HG03045 (cell line): Measurements from ENCODE around the gene PCDHGB5.
"Not testable (repeated sequence)": the region's sequence is repeated elsewhere in the genome, so short reads cannot be mapped to it uniquely, and the experiment has no call there.

Source experiments
- ATAC-seq: cut with Tn5 transposase; IDR thresholded peaks from one replicate; pipeline ENCODE4 v1.9.1; 2021; ENCODE audit warnings: mild to moderate bottlenecking, moderate library complexity; ENCODE audit not compliant: unreplicated experiment

Gene PCDHGB5

GRCh38 chr5:141409598-141410306 lies 12.0 kb downstream of the PCDHGB5 start:
- ATAC-seq = no peak

- no peak for ATAC-seq
These were observed 13.8 kb downstream of the PCDHGB5 start for GRCh38 chr5:141411575-141411974.

GRCh38 chr5:141412854-141413539 lies 15.2 kb downstream of the PCDHGB5 start, which contains the start of gene PCDHGA10:
Gene PCDHGA10 (plus strand): TSS chr5:141412987. CDS start chr5:141413176, 189 bp downstream.
- ATAC-seq = peak; percentile 59

- no peak for ATAC-seq
These were observed 15.9 kb downstream of the PCDHGB5 start for GRCh38 chr5:141413540-141414069.

- ATAC-seq = not testable (repeated sequence)
These were observed 17.0 kb downstream of the PCDHGB5 start for GRCh38 chr5:141414548-141415274.

GRCh38 chr5:141415275-141415618 lies 17.5 kb downstream of the PCDHGB5 start:
- ATAC-seq = not testable (repeated sequence)

- ATAC-seq = peak; percentile 83
These were observed 19.9 kb downstream of the PCDHGB5 start, which contains the start of gene PCDHGB7 for GRCh38 chr5:141417494-141418172. Gene PCDHGB7 (plus strand): TSS chr5:141417677. CDS start chr5:141417860, 183 bp downstream.

- ATAC-seq = no peak
These were observed 21.5 kb downstream of the PCDHGB5 start for GRCh38 chr5:141419074-141419880.

GRCh38 chr5:141420855-141421488 lies 23.2 kb downstream of the PCDHGB5 start, which contains the start of gene PCDHGA11:
Gene PCDHGA11 (plus strand): TSS chr5:141421051. CDS start chr5:141421228, 177 bp downstream.
- ATAC-seq = peak; percentile 39

GRCh38 chr5:141421489-141421855 lies 23.7 kb downstream of the PCDHGB5 start:
- ATAC-seq = no peak

GRCh38 chr5:141422742-141423291 lies 25.1 kb downstream of the PCDHGB5 start:
- no peak for ATAC-seq

GRCh38 chr5:141427783-141428426 lies 30.2 kb downstream of the PCDHGB5 start:
- no peak for ATAC-seq

GRCh38 chr5:141430332-141431113 lies 32.8 kb downstream of the PCDHGB5 start, which contains the start of gene PCDHGA12:
Gene PCDHGA12 (plus strand): TSS chr5:141430507. CDS start chr5:141430760, 253 bp downstream.
- peak; percentile 73 for ATAC-seq

GRCh38 chr5:141431286-141431685 lies 33.5 kb downstream of the PCDHGB5 start:
- ATAC-seq = no peak

GRCh38 chr5:141432308-141432707 lies 34.6 kb downstream of the PCDHGB5 start:
- not testable (repeated sequence) for ATAC-seq

GRCh38 chr5:141432726-141433125 lies 35.0 kb downstream of the PCDHGB5 start:
- ATAC-seq = not testable (repeated sequence)

GRCh38 chr5:141434006-141434405 lies 36.3 kb downstream of the PCDHGB5 start:
- no peak for ATAC-seq

GRCh38 chr5:141437221-141437620 lies 39.5 kb downstream of the PCDHGB5 start:
- no peak for ATAC-seq
